Measurements from ENCODE around the gene FSD1. TPM values are rescaled to one million over a fixed set of nuclear protein-coding genes. Genes with fewer than 3 reads are reported as not detected.

Gene FSD1
- total and polyA plus RNA-seq, 10 of the 15 experiments (the other 5 are each of a cell fraction or from before 2014, with no cell fraction given): 0.15 to 5.1 (median 4.0) TPM; not detected in 1

GRCh38 chr19:4327877-4328242 is 23.5 kb downstream of the FSD1 start (continued):
- TF ChIP-seq CUX1 (IDR thresholded peaks at IDR 0.05; ENCODE audit: insufficient replicate concordance, low read depth, low read length): no peak

- 6% methylated on average over 32 of the region's 49 CpGs for WGBS (ENCODE audit: insufficient coverage, insufficient replicate concordance, low lambda C conversion rate, missing lambda C conversion rate)
- Histone ChIP-seq H3K4me3 (peak overlapping the region; percentile 75), H3K4me1 (ENCODE audit: control insufficient read depth, insufficient read depth, low read length) (peaks cover 8% of the 10 kb centered on the region; the same call in 1 of the 2 replicates), H3K9ac (ENCODE audit: control insufficient read depth, insufficient read depth, low read length) (peak overlapping the region; percentile 55), H2AFZ (ENCODE audit: control insufficient read depth, low read depth, low read length) (peak overlapping the region; percentile 40), H3K36me3 (ENCODE audit: control insufficient read depth in 2 of 2, insufficient read depth in 2 of 2, low read length in 1 of 2) (no peaks in the 10 kb centered on the region), H3K9me3 (replicated peaks; ENCODE audit: control insufficient read depth, insufficient read depth, low read length) (no peaks in the 10 kb centered on the region; the same call in 2 of the 3 replicates), H3K27me3 (replicated peaks in 1 of 2; ENCODE audit: control insufficient read depth in 2 of 2, insufficient read depth in 2 of 2, low read length in 1 of 2) (no peaks in the 10 kb centered on the region), H3K27ac (ENCODE audit: control insufficient read depth, insufficient read depth) (no peak overlapping the region), H3K79me2 (ENCODE audit: control insufficient read depth, insufficient read depth, low read length) (no peaks in the 10 kb centered on the region; the same call in 1 of the 2 replicates), H3K4me2 (ENCODE audit: control insufficient read depth, insufficient read depth) (peak overlapping the region; percentile 75; the same call in 1 of the 2 replicates), H4K20me1 (ENCODE audit: control insufficient read depth, insufficient read depth) (no peaks in the 10 kb centered on the region)
- FAIRE-seq (peak; percentile 89), DNase-seq (ENCODE audit: low read depth, low spot score) (peak; percentile 75), ATAC-seq (peak; percentile 92)
- ChIA-PET POLR2A (interaction anchor here (1.0 kb wide), 2 partner anchors 14 to 74 kb away, joined by 3 to 17 read pairs; partner anchors contain the start of genes CHAF1A and MPND), RAD21 (ENCODE audit: unreplicated experiment) (interaction anchor here (0.8 to 1.0 kb wide), 4 partner anchors 10 to 96 kb away, joined by 3 to 12 read pairs (median 4); partner anchors contain the start of genes CHAF1A, MPND and STAP2), CTCF (interaction anchor here (0.7 to 1.2 kb wide), 3 partner anchors 15 to 65 kb away, joined by 3 to 5 read pairs (median 5); partner anchors contain the start of gene MPND), SMC1A (ENCODE audit: uncharacterized antibody, unreplicated experiment) (interaction anchor here (0.5 kb wide), 1 partner anchor 15 kb away, joined by 3 read pairs; the partner anchor contains the start of gene MPND)
- intact Hi-C loops (cut with micrococcal nuclease; ENCODE audit: unreplicated experiment) (no loop called here), in situ Hi-C loops (cut with MboI) (no loop called here)
- no TSS peak for BruUV-seq (replicated peaks)
- TF ChIP-seq RCOR1 (conservative IDR thresholded peaks at IDR 0.05; ENCODE audit: low read depth, low read length): no peak
- TF ChIP-seq POLR2AphosphoS5 (IDR thresholded peaks at IDR 0.05; ENCODE audit: low read length): peak; percentile 71; the same call in 1 of the 2 replicates
- TF ChIP-seq PKNOX1 (IDR thresholded peaks at IDR 0.05): peak; percentile 50
- peak; percentile 53; the same call in 1 of the 2 replicates for TF ChIP-seq TBL1XR1 (IDR thresholded peaks at IDR 0.05; ENCODE audit: low read depth, low read length)
- peak in 1 of 2 experiments; percentile 20; a peak in 1 of 4 replicates for TF ChIP-seq BHLHE40 (IDR thresholded peaks at IDR 0.05; ENCODE audit: borderline replicate concordance in 1 of 2, low read depth in 2 of 2, low read length in 1 of 2)
- TF ChIP-seq FOXK2 (IDR thresholded peaks at IDR 0.05): no peak
- TF ChIP-seq ZNF687 (IDR thresholded peaks at IDR 0.05): peak; percentile 72
- no peak for TF ChIP-seq MYB (IDR thresholded peaks at IDR 0.05; ENCODE audit: borderline replicate concordance, low read depth, low read length)
- TF ChIP-seq POLR2A (IDR thresholded peaks at IDR 0.05; ENCODE audit: low read depth, low read length): peak; percentile 88
Observed at GRCh38 chr19:4328243-4328990, 24.0 kb downstream of the FSD1 start.
